DND-41 (cell line): ENCODE results near the gene PLK5.
"Not testable (repeated sequence)": the region's sequence is repeated elsewhere in the genome, so short reads cannot be mapped to it uniquely, and the experiment has no call there.

Source experiments
- EZH2 ChIP-seq: IDR thresholded peaks from 3 replicates; pipeline ENCODE4 v1.6.1; 2012; ENCODE audit warnings: borderline replicate concordance, low read depth, mild to moderate bottlenecking, moderate library complexity, low read length, inconsistent platforms; ENCODE audit not compliant: severe bottlenecking
- TF ChIP-seq, protein P1 (sequence below): IDR thresholded peaks from 2 replicates; pipeline ENCODE4 v1.5.1; 2012; ENCODE audit warnings: borderline replicate concordance, low read length, moderate library complexity, mild to moderate bottlenecking; ENCODE audit not compliant: poor library complexity, severe bottlenecking; ENCODE audit errors: extremely low read depth

- TF ChIP-seq, protein P1, sequence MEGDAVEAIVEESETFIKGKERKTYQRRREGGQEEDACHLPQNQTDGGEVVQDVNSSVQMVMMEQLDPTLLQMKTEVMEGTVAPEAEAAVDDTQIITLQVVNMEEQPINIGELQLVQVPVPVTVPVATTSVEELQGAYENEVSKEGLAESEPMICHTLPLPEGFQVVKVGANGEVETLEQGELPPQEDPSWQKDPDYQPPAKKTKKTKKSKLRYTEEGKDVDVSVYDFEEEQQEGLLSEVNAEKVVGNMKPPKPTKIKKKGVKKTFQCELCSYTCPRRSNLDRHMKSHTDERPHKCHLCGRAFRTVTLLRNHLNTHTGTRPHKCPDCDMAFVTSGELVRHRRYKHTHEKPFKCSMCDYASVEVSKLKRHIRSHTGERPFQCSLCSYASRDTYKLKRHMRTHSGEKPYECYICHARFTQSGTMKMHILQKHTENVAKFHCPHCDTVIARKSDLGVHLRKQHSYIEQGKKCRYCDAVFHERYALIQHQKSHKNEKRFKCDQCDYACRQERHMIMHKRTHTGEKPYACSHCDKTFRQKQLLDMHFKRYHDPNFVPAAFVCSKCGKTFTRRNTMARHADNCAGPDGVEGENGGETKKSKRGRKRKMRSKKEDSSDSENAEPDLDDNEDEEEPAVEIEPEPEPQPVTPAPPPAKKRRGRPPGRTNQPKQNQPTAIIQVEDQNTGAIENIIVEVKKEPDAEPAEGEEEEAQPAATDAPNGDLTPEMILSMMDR: not testable (repeated sequence)
- not testable (repeated sequence) for TF ChIP-seq EZH2
Observed at GRCh38 chr19:1499231-1499630, 24.6 kb upstream of the PLK5 start.
